ENCODE data around the gene RHBDL1.

The RHBDL1 gene

DNA sequence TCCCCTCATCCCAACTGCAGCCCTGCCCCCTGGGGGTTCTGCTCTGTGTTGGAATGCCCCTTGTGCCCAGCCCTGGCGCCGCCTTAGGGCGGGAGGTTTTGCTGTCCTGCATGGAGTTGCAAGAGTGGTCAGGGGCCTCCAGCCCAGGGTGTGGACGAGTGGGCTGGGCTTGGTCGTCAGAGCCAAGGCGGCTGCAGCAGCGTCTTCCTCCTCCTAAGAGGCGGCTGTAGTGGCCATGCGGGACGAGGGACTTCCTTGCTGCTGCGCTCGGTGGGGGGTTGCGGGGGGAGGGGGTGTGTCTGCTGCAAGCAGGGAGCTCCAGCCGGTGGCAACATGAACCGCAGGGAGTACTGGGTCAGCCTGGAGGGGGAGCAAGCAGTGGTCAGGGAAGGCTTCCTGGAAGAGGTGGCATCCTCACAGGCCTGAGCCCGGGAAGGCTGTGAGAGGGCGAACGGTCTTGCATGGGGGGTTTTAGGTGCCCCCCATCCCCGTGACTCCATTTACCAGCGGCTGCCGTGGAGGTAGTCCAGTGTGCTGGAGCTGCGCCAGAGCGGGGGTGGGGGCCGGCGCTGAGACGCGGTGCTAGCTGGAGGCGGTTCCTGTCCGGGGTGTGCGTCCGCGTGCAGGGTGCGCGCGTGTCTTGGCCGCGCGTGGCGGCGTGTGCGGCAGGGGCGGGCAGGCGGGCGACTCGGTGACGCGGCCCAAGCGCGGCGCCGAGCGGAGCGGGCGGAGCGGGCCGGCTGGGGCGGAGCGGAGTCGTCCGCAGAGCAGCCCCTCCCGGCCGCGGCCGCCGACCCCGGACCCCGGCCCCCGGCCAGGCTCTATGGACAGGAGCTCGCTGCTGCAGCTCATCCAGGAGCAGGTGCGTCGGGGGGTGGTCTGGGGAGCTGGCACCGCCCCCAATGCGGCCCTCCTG lies at the start of gene RHBDL1:
TSS of gene RHBDL1 (plus strand) at position 704 of the 916 bp plus-strand sequence. CDS start at position 824, 120 bp downstream.
- DNase-seq, result no peak

DNA sequence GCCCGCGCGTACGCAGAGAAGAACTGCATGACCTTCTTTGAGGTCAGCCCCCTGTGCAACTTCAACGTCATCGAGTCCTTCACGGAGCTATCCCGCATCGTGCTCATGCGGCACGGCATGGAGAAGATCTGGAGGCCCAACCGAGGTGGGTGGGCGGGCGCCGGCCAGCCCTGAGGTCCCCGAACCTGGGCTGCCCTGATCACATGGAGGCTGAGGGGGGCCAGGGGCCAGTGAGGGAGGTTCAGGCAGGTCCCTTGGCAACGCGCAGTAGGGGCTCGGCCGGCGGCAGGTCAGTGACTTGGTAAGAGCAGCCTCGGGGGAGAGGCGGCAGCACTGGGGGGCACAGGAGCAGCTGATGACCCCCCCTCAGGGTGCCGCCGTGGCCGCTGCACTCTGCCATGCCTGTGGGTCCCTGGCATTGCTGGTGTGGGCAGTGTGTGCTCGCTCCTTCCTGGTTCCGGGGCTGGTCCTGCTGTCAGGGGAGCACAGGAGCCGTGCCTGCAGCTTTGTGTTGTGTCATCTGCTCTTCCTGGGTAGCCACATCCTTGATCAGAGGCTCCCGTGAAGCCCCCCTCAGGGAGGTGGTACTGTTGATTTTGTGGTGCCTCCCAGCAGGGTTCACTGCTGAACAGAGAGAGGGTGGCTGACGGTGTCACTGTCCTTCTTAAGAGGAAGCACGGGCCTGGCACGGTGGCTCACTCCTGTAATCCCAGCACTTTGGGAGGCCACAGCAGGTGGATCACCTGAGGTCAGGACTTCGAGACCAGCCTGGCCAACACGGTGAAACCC lies 49.3 kb upstream of the RHBDL1 start:
- no peak for DNase-seq

- no peak for DNase-seq
Observed at GRCh38 chr16:626787-627453, 48.6 kb upstream of the RHBDL1 start.

GRCh38 chr16:627454-628239 lies 47.8 kb upstream of the RHBDL1 start:
- DNase-seq, result no peak

DNA sequence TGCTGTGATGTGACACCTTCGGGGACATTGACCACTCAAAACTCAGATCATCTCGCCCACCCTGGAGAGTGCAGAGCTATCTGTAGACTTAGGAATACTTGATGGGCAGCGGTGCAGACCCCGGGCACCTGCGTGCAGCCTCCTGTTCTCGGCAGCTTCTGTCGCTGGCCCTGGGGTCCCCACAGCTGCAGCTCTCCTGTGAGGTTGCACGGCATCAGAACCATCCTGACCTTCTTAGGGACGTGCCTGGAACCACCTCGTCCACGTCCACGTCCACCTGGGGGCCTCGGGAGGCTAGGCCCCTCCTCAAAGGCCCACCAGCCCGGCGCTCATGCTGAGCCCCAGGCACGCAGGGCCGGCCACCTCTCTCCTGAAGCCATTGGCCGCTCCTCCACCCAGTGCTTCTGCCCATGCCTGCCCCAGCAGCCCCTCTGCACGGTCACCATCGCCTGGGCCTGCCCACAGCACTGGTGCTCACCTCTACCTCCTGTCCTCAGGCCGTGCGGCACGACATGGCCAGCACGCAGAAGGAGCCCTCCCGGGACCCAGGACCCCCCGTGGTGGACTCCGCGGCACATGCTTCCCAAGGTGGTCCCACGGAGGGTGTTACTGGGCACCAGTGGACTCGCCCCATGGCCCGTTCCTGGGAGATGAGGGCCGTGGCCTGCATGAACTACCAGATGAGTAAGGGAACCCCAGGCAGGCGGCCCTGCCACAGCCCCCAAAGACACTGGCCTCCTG lies 47.0 kb upstream of the RHBDL1 start:
- DNase-seq, result no peak

DNA sequence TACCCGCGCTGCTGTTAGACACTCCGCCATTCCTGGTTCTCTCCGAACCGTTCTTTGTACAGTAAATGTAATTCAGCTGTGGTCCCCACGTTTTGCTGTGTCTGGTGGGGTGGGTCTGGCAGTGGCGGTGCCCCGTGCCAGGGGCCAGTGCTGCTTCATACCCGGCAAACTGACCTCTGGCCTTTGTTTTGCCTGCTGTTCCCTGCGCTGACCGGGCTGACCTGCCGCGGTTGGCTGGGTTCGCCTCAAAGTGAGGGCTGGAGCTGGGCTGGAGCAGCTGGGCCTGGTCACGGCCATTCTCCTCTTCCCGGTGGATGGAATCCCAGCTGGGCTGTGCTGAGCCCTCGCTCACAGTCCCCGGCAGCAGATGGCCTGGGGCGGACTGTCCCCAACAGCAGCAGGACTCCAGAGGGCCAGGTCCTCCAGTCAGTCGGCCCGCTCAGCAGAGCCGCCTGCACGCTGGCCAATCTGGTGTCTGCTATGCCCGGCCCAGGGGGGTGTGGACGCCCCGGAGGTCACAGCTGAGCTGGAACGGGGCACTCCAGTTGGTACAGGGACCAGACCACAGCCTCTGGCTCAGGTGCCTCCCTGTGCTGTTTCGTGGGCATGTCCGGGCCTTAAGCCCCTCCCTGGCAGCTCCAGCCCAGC lies 46.2 kb upstream of the RHBDL1 start:
- no peak for DNase-seq

GRCh38 chr16:629833-630248 lies 45.6 kb upstream of the RHBDL1 start:
- DNase-seq, result no peak

DNA sequence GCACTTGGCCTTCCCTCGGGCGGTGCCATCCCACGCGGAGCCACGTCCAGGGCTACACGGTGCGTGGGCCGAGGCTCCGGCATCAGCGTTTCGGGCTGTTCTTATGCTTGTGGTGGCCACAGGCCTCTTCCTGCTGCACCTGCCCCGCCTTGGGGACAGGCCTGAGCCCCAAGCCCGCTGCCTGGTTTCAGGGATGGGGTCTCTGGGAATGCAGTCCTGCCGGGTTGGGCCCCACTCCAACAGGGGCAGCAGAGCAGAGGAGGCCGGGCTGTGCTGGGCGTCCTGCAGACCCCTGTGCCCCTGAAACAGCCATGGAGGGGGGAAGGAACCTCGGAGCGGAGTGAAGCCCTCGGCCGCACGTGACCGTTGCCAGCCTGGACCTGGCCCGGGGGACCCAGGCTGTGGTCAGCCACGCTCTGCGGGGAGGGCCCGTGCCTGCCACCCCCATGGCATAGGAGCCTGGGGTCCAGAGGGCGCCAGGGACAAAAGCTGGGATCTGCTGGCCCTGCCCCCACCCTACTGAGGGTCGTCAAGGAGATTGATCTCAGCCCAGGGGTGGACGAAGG lies 45.1 kb upstream of the RHBDL1 start:
- no peak for DNase-seq

DNA sequence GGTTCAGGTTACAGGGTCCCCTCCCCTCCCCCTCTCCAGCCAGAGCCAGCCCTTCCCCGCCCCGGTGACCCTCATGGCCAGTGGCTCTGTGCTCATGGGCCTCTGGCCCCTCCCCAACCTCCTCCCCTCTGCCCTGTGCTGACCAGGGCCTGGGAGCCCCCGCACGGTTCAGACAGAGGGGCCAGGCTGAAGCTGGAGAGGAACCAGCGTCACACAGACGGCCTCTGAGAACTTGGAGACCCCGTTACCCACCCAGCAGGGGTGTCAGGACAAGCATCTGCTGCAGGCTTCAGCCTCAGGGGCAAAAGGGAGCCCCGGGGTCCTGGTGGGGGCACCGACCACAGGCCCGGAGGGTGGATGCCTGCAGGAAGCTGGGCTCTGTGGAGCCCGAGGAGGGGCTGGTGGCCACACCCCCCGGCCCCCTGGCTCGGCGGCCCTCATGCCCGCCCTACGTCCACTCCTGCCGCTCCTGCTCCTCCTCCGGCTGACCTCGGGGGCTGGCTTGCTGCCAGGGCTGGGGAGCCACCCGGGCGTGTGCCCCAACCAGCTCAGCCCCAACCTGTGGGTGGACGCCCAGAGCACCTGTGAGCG lies 44.6 kb upstream of the RHBDL1 start, which contains the start of gene WFIKKN1:
TSS of gene WFIKKN1 (plus strand) at position 171 of the 591 bp plus-strand sequence. CDS start at position 440, 269 bp downstream.
- DNase-seq, result peak; percentile 14

DNA sequence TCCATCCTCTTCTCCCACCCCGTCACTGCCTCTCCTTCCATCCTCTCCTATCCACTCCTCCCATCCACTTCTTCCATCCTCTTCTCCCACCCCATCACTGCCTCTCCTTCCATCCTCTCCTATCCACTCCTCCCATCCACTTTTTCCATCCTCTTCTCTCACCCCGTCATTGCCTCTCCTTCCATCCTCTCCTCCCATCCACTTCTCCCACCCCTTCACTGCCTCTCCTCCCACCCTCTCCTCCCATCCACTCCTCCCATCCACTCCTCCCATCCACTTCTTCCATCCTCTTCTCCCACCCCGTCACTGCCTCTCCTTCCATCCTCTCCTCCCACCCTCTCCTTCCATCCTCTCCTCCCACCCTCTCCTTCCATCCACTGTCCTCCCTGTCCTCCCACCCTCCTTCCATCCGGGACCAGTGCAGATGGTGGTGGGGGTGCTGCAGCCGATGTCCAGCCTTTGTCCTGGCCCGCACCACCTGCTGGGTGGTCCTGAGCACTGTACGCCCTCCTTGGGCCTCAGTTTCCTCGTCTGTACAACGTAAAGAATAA lies 43.6 kb upstream of the RHBDL1 start:
- DNase-seq, result no peak

DNA sequence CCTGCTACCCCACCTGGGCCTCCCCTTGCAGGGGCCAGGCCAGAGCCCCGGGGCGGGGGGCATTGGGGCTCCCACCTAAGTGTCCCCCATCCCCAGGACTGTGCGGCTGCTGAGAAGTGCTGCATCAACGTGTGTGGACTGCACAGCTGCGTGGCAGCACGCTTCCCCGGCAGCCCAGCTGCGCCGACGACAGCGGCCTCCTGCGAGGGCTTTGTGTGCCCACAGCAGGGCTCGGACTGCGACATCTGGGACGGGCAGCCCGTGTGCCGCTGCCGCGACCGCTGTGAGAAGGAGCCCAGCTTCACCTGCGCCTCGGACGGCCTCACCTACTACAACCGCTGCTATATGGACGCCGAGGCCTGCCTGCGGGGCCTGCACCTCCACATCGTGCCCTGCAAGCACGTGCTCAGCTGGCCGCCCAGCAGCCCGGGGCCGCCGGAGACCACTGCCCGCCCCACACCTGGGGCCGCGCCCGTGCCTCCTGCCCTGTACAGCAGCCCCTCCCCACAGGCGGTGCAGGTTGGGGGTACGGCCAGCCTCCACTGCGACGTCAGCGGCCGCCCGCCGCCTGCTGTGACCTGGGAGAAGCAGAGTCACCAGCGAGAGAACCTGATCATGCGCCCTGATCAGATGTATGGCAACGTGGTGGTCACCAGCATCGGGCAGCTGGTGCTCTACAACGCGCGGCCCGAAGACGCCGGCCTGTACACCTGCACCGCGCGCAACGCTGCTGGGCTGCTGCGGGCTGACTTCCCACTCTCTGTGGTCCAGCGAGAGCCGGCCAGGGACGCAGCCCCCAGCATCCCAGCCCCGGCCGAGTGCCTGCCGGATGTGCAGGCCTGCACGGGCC lies 42.8 kb upstream of the RHBDL1 start:
- DNase-seq, result no peak

DNA sequence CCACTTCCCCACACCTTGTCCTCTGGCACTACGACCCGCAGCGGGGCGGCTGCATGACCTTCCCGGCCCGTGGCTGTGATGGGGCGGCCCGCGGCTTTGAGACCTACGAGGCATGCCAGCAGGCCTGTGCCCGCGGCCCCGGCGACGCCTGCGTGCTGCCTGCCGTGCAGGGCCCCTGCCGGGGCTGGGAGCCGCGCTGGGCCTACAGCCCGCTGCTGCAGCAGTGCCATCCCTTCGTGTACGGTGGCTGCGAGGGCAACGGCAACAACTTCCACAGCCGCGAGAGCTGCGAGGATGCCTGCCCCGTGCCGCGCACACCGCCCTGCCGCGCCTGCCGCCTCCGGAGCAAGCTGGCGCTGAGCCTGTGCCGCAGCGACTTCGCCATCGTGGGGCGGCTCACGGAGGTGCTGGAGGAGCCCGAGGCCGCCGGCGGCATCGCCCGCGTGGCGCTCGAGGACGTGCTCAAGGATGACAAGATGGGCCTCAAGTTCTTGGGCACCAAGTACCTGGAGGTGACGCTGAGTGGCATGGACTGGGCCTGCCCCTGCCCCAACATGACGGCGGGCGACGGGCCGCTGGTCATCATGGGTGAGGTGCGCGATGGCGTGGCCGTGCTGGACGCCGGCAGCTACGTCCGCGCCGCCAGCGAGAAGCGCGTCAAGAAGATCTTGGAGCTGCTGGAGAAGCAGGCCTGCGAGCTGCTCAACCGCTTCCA lies 42.0 kb upstream of the RHBDL1 start:
- DNase-seq, result no peak

GRCh38 chr16:634051-634670 lies 41.3 kb upstream of the RHBDL1 start:
- DNase-seq, result no peak

DNA sequence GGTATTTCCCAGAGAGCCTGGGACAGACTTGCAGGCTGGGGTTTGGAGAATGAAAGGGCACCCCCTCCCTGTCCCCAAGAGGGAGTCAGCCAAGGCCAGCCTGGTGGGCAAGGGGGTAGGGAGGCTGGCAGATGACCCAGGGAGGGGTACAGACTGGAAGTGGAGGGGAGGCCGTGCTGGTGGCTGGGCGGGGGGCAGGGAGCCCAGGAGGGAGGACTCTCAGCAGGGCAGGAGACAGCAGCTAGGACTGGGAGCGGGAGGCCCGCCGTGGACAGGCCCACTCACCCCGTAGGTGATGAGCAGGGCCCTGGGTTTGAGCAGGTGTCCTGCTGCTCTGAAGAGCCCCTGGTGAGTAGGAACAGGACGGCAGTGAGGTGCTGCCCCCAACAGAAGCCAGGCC lies 40.5 kb upstream of the RHBDL1 start:
- no peak for DNase-seq

DNA sequence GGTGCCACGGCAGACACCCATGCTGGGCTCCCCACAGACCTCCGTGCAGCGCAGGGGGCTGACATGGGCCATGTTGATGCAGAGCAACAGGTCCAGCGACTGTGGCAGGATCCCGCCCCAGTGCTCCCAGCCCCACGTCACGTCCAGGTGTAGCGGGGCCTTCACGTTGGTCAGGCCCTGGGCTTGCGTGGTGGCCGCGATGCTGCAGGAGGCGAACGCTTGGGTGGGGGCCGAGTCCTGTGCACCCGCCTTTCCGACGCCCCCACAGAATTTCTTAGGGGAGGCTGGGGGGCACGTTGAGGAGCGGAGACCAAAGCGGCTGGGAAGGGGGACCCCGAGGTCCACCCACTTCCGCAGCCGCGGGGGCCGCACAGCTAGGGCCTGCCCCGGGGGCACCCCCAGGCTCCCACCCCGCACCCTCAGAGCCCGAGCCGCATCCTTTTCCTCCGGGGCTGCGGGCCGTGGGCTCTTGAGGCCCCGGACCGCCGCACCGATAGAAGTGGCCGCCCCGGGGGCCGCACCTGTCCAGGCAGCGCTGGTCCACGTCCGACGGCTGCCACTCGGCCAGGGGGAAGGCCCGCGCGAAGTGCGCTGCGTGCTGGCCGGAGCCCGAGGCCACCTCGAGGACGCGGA lies 39.8 kb upstream of the RHBDL1 start:
- DNase-seq, result no peak

DNA sequence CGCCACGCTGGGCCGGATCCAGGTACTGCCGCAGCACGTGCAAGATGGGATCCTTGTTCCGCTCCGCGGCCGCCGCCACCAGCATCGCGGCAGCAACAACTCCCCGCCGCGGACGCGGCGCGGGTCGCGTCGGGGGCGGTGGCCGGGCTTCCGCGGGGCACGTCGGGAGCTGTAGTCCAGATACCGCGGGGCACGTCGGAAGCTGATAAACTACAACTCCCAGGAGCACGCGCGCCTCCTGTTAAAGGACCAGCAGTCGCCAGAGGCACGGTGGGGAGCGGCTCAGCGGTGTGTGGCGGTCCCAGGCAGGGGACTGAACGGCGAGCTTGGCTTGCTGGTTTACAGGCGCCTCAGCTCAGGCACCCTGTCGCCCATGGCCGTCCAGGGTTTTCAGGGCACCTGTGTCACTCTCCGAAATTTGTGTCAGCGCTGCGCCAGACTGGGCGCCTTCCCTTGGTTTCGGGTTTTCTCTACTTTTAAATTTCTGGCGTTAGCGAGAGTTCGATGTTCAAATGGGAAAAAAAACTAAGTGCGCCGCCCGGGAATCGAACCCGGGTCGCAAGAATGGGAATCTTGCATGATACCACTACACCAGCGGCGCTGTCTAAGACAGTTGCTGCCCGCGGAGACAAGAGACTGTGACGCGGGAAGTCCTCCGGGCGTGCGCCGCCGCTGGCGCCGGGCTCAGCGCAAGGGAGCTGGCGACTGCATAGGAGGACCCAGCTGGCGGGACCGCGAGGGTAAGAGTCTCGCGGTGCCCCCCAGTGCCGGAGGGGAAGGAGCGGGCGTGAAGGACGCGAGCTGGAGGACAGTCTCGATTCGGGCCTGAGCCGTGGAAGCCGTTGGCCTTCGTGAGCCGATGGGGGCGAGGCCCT lies 39.0 kb upstream of the RHBDL1 start, which contains the start of gene METTL26:
TSS of gene METTL26 (minus strand) at position 100 of the 875 bp plus-strand sequence. CDS start at position 85, 15 bp downstream.
- DNase-seq, result peak; percentile 97

Data from OCI-M1 (cell line).